ENCODE data around the gene GRID1. TPM values are rescaled to one million over a fixed set of nuclear protein-coding genes. Genes with fewer than 3 reads are reported as not detected.
A peak's percentile ranks its signal among the peaks of the same experiment; 100 is the strongest.

GRID1 gene
- total RNA-seq, 1 donor from 2014 or later: under 0.01 TPM

GRCh38 chr10:85645926-85646711 is 720.5 kb downstream of the GRID1 start:
- Histone ChIP-seq H3K27me3 (ENCODE audit: control insufficient read depth, insufficient read depth, low read length) (no peaks in the 10 kb centered on the region), H3K36me3 (ENCODE audit: control insufficient read depth, insufficient read depth, low read length) (no peaks in the 10 kb centered on the region), H3K4me3 (ENCODE audit: low read depth, low read length) (no peak overlapping the region)
- TF ChIP-seq CTCF (IDR thresholded peaks at IDR 0.05; ENCODE audit: insufficient read depth, low read length, severe bottlenecking): no peak
- DNase-seq (ENCODE audit: low read depth) (peak; percentile 76), FAIRE-seq (no peak)

- no peak for FAIRE-seq
- TF ChIP-seq CTCF (IDR thresholded peaks at IDR 0.05; ENCODE audit: insufficient read depth, low read length, severe bottlenecking): no peak
- no peak overlapping the region for H3K4me3 ChIP-seq (ENCODE audit: low read depth, low read length)
- H3K27me3 ChIP-seq (ENCODE audit: control insufficient read depth, insufficient read depth, low read length): no peaks in the 10 kb centered on the region
- DNase-seq (ENCODE audit: low read depth): no peak
- no peaks in the 10 kb centered on the region for H3K36me3 ChIP-seq (ENCODE audit: control insufficient read depth, insufficient read depth, low read length)
Observed at GRCh38 chr10:85645053-85645452, 721.5 kb downstream of the GRID1 start.

- Histone ChIP-seq H3K36me3 (ENCODE audit: control insufficient read depth, insufficient read depth, low read length) (no peaks in the 10 kb centered on the region), H3K27me3 (ENCODE audit: control insufficient read depth, insufficient read depth, low read length) (no peaks in the 10 kb centered on the region), H3K4me3 (ENCODE audit: low read depth, low read length) (no peak overlapping the region)
- no peak for FAIRE-seq
- no peak for TF ChIP-seq CTCF (IDR thresholded peaks at IDR 0.05; ENCODE audit: insufficient read depth, low read length, severe bottlenecking)
- peak; percentile 97 for DNase-seq (ENCODE audit: low read depth)
Observed at GRCh38 chr10:85643845-85644525, 722.6 kb downstream of the GRID1 start.

GRCh38 chr10:85643171-85643844 is 723.3 kb downstream of the GRID1 start:
- H3K36me3 ChIP-seq (ENCODE audit: control insufficient read depth, insufficient read depth, low read length): no peaks in the 10 kb centered on the region
- no peaks in the 10 kb centered on the region for H3K27me3 ChIP-seq (ENCODE audit: control insufficient read depth, insufficient read depth, low read length)
- no peak overlapping the region for H3K4me3 ChIP-seq (ENCODE audit: low read depth, low read length)
- FAIRE-seq (no peak), DNase-seq (ENCODE audit: low read depth) (no peak)
- no peak for TF ChIP-seq CTCF (IDR thresholded peaks at IDR 0.05; ENCODE audit: insufficient read depth, low read length, severe bottlenecking)

- Histone ChIP-seq H3K27me3 (ENCODE audit: control insufficient read depth, insufficient read depth, low read length) (no peaks in the 10 kb centered on the region), H3K4me3 (ENCODE audit: low read depth, low read length) (no peak overlapping the region), H3K36me3 (ENCODE audit: control insufficient read depth, insufficient read depth, low read length) (no peaks in the 10 kb centered on the region)
- TF ChIP-seq CTCF (IDR thresholded peaks at IDR 0.05; ENCODE audit: insufficient read depth, low read length, severe bottlenecking): no peak
- DNase-seq (ENCODE audit: low read depth) (peak; percentile 93), FAIRE-seq (peak; percentile 43)
Observed at GRCh38 chr10:85642421-85643170, 724.0 kb downstream of the GRID1 start.

Data from bronchial epithelial cell (primary cell).